GM20000 (cell line): ENCODE results near the gene USP31.

Experiments
- DNase-seq: peaks from one replicate; pipeline ENCODE4 v3.0.0; 2012; ENCODE audit warnings: low spot score
- CTCF ChIP-seq: IDR thresholded peaks from 2 replicates; pipeline ENCODE4 v1.5.1; 2012; ENCODE audit warnings: mild to moderate bottlenecking, control low read depth; ENCODE audit errors: extremely low read depth, missing control alignments

Gene USP31

GRCh38 chr16:23029733-23030420, 119.4 kb downstream of the USP31 start:
- no peak for DNase-seq
- no peak for TF ChIP-seq CTCF

DNA sequence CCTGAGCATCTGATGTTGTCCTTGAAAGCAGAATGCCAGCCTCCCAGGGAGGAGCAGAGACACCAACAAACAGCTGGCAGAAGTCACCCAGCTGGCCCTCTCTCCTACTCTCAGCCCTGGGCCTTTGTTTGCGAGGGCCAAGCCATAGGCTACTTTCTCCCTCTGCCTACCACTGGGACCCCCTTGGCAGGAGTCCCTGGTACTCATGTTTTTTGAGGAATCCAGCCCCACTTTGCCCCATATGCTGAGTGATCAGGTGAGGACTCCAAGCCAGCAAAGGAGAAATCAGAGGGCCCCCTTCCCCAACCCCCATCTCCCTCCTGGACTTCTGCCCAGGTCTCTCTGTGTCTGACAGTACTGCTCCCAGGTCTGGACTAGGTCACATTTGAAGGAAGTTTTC, 121.9 kb downstream of the USP31 start:
- TF ChIP-seq CTCF = no peak
- no peak for DNase-seq

DNA sequence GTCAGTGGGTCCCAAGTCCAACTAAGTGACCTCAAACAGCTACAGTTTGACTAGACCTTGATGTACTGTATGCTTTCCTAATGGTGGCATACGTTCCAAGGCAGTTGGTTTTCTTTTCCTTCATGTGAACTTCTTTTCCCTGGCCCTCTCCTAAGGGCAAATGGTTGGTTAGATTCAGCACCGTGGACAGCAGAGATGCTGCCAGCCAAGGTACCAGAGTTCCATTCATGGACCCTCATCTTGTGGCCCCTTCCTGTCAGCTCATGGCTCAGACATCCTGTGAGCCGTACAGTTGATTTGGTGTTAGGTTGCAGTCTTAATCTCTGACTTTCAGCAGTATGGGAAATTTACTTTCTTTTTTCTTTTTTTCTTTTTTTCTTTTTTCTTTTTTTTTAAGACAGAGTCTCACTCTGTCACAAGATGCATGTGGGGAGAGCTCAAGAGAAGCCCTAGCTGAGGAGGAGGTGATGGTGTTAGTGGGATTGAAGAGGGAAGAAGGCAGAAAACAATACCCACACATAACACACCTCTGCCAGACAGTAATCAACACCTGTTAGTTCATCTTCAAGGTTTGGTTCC, 122.4 kb downstream of the USP31 start:
- no peak for TF ChIP-seq CTCF
- DNase-seq = no peak

DNA sequence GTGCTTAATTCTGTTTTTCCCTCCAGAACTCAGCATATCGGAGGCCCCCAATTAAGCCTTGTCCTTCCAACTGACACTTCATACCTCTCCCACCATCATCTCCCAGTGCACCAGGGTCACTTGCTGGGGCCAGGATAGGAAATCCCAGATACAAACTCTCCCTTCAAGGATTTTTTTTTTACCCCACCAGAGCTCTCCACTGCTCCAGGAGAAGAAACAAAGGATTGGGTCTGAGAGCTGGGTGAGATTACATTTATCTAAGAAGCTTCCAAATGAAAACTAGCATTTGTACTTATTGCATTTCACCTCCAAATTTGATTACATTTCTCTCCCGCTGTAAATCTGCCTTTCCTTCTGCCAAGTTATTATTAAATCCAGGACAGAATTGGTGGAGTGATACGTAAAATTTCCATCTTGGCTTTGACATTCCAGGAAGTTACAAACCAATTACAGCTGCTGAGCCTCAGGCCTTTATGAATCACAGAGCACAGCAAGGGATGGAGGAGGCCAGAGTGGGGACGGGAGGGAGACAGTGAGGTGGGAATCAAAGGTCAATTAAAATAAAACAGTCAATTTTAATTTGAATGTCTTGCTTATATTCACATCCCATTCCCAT, 123.5 kb downstream of the USP31 start:
- DNase-seq = no peak

GRCh38 chr16:23024044-23024443, 125.2 kb downstream of the USP31 start:
- DNase-seq = no peak
- no peak for TF ChIP-seq CTCF

More for the DNA sequence above, 123.5 kb downstream of the USP31 start:
- TF ChIP-seq CTCF = no peak

GRCh38 chr16:23020084-23020483, 129.2 kb downstream of the USP31 start:
- no peak for DNase-seq
- no peak for TF ChIP-seq CTCF

DNA sequence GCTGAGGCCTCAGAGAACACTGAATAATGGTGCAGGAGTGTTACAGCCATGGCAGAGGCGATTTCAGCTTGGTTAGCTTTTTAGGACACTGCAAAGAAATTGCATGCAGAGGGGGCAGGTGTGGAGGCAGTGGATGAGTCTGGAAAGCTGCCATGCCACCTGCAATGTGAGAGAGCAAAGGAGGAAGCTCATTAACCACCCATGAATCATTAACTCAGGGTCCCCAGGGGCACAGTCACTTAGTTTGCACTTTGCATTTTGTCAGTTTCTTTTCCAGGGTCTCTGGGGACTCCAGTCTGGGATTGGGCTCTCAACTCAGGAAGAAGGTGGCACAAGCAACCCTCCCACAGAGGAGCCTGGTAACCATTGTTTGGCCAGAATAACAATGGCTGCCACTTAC, 132.9 kb downstream of the USP31 start:
- no peak for TF ChIP-seq CTCF
- no peak for DNase-seq
